Measurements from ENCODE around the gene ARHGAP26. TPM values are rescaled to one million over a fixed set of nuclear protein-coding genes. Genes with fewer than 3 reads are reported as not detected.
A peak's percentile ranks its signal among the peaks of the same experiment; 100 is the strongest.

Gene ARHGAP26
- total and polyA plus RNA-seq, 9 donors = 1.9 to 47.1 (median 12.0) TPM

GRCh38 chr5:142777850-142778249 lies 7.7 kb downstream of the ARHGAP26 start:
- intact Hi-C loops (cut with DNase I) = loop anchor here in 1 of 4 donors (10.0 kb wide), 1 partner anchor 63 kb away; no protein-coding TSS in a partner anchor
- H3K27ac ChIP-seq = no peak overlapping the region
- WGBS, 3 donors = 90 to 94% (median 92%) methylated on average over 3 of the region's 3 CpGs
- H3K4me1 ChIP-seq (ENCODE audit: insufficient read depth) = no peaks in the 10 kb centered on the region
- H3K27me3 ChIP-seq = no peaks in the 10 kb centered on the region
- no peaks in the 10 kb centered on the region for H3K9me3 ChIP-seq
- DNase-seq = no peak
- no peak overlapping the region for H3K4me3 ChIP-seq
- H3K36me3 ChIP-seq = no peaks in the 10 kb centered on the region
- TF ChIP-seq CTCF (IDR thresholded peaks at IDR 0.05) (no peak), EP300 (IDR thresholded peaks at IDR 0.05) (no peak), POLR2A (IDR thresholded peaks at IDR 0.05) (no peak)

DNA sequence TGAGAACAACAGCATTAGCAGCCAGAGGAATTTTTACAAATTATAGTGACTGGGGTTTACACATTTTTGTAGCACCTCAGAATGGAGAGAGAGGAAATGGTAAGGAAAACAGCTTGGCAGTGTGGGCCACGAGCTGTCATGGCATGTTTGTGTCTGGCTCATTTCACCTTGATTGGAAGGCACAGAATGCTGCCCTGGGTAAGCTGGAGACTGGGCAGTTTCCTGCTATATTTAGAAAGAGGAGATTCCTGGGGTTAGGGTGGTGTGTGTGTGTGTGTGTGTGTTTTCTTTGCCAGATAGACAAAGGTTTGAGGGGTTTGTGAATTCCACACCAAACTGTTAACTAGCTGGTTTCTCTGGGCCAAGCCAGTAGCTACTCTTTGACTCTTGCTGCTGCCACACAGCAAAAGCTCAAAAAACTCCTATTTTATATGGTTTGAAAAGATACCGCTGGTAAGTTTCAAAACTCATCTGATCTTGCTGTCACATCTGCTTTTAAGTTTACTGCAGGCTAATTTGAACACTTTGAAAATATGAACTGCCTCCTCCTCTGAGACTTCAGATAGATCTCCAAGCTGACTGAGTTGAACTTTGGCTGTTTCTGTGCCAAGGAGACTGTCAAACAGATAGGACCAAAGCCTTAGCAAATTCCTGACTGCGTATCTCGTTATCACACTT lies 9.1 kb downstream of the ARHGAP26 start:
- intact Hi-C loops (cut with DNase I) = loop anchor here in 1 of 4 donors (10.0 kb wide), 1 partner anchor 65 kb away; no protein-coding TSS in a partner anchor
- Histone ChIP-seq H3K4me3 (no peak overlapping the region), H3K36me3 (no peaks in the 10 kb centered on the region), H3K27ac (no peak overlapping the region), H3K27me3 (no peaks in the 10 kb centered on the region), H3K4me1 (ENCODE audit: insufficient read depth) (no peaks in the 10 kb centered on the region), H3K9me3 (no peaks in the 10 kb centered on the region)
- no peak for DNase-seq
- 65 to 81% (median 69%) methylated on average over 4 of the region's 4 CpGs for WGBS, 3 donors
- TF ChIP-seq EP300 (IDR thresholded peaks at IDR 0.05) = no peak
- no peak for TF ChIP-seq POLR2A (IDR thresholded peaks at IDR 0.05)
- no peak for TF ChIP-seq CTCF (IDR thresholded peaks at IDR 0.05)

DNA sequence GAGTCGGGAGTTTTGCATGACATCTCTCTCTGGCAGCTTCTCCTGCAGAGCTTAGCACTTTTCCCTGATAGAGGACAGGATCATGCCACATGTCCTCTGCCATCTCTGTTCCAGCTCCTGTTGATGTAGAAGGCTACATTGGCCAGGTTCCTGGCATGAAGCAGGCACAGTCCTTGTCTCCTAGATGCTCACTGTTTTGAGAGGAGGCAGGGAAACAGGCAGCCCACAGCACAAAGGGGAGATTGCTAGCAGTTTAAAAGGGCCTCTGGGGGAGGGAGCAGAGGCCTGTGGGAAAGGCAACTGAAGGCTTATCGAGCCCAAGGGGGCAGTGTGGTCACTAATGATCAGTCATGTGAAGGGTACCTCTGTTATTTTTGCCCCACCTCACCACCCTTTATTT lies 10.7 kb downstream of the ARHGAP26 start:
- Histone ChIP-seq H3K27ac (no peak overlapping the region), H3K4me3 (no peak overlapping the region), H3K36me3 (no peaks in the 10 kb centered on the region), H3K9me3 (no peaks in the 10 kb centered on the region), H3K27me3 (no peaks in the 10 kb centered on the region), H3K4me1 (ENCODE audit: insufficient read depth) (no peaks in the 10 kb centered on the region)
- intact Hi-C loops (cut with DNase I) = no loop called here
- WGBS, 3 donors = 60 to 66% (median 62%) methylated on average over 2 of the region's 2 CpGs
- TF ChIP-seq CTCF (IDR thresholded peaks at IDR 0.05) (no peak), EP300 (IDR thresholded peaks at IDR 0.05) (no peak), POLR2A (IDR thresholded peaks at IDR 0.05) (no peak)
- no peak for DNase-seq

DNA sequence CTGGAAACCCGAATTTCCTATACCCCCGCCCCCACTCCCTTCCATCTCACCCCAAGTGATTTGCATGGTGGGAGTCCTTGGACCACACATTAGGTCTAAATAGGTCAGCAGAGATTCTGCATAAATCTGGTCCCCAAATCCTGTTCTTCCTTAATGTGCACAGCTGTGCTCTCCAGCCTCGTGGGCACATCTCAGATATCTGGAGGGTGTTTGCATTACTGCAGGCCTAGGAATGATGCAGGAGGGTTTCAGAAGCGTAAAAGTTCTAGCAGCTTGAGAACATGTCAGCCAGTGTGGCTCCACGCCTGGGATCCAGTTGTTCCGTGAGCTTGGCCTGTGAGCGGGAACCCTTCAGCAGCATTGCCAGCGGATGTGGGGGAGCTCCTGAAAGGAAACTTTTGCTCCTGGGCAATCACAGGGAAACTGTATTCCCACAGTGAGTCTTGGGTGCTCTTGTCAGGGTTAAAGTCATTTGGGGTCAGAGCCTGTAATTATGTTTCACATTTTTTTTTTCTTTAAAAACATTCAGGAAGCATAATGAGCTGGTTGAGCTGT lies 12.9 kb downstream of the ARHGAP26 start:
- peak; percentile 54 to 84 (median 68) for DNase-seq
- 20 to 37% (median 30%) methylated on average over 8 of the region's 8 CpGs for WGBS, 3 donors
- Histone ChIP-seq H3K27me3 (no peaks in the 10 kb centered on the region), H3K27ac (peak overlapping the region in 1 of 2 donors; percentile 15), H3K9me3 (no peaks in the 10 kb centered on the region), H3K4me1 (ENCODE audit: insufficient read depth) (no peaks in the 10 kb centered on the region), H3K4me3 (no peak overlapping the region), H3K36me3 (no peaks in the 10 kb centered on the region)
- no peak for TF ChIP-seq CTCF (IDR thresholded peaks at IDR 0.05)
- intact Hi-C loops (cut with DNase I) = no loop called here
